Hematopoietic multipotent progenitor cell treated with erythropoietin and hydrocortisone succinate and interleukin-3 and kit ligand, for 17 days (in vitro differentiated cells): ENCODE results near the gene A3GALT2.
"Not testable (repeated sequence)": the region's sequence is repeated elsewhere in the genome, so short reads cannot be mapped to it uniquely, and the experiment has no call there.

Experiments used
- DNase-seq: peaks from one replicate; pipeline ENCODE4 v3.0.0-alpha.2; 2015; ENCODE audit warnings: low spot score

A3GALT2 gene

DNA sequence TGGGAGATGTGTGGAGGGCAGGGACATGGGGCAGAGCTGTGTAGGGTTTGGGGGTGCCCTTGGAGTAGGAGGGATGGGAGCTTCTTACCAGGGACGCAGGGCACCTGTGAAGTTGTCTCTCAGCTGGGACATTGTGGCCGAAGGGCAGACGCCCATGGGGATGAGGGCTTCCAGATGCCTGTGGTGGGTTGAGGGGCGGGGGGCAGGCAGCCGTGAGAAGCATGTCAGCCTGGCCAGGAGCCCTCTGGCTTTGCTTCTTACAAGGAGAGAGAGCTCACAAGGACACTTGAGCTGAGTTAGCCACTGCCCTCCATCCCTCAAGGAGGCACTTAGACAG, 8.5 kb downstream of the A3GALT2 start:
- no peak for DNase-seq

DNA sequence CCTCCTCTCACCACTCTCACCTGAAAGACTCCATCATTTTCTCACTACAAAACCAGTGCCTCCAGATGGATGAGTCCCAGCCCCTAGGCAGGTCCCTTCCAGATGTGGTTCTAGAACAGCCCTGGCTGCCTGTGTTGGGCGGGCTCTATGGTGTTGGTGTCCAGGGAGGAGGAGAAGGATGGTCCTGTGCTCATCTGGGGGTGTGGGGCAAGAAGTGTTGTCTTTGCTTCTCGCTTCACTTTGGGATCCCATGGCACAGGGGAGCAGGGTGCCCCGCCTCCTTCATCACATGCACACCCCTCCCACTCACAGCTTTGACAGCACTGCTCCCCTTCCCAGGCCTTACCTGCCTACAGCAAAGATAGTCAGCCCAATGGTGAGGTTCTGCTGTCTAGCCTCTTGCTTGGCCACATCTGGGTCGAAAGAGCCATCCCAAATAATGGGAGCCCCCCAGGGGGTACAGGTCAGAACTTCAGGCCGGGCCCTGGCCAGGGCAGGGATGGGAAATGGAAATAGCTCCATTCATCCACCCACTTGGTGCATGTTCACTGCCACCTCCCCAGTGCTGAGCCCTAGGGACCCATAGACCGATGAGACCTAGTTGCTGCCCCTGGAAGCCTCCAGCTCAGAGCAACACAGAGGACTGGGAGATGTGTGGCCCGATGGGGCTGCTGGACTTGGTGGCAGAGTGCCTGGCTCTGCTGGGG, 9.0 kb downstream of the A3GALT2 start:
- no peak for DNase-seq

DNA sequence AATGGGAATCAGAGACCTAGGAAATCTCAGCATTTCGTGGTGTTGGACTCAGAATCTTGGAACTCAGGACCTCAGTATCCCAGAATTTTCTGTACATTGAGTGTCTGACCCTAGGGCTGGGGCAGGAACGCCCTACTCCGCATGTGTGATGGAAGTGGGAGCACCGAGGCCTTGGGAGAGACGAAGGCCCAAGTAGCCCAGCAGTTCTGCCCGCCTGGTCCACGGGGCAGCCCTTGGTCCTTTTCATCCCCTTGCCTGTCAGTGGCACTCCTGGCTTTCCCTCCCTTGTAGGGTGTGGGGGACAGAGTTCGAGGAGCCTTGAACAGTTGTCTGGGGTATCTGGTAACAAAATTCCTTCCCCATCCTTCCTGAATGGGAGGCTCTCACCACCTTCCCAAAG, 10.2 kb downstream of the A3GALT2 start:
- no peak for DNase-seq

DNA sequence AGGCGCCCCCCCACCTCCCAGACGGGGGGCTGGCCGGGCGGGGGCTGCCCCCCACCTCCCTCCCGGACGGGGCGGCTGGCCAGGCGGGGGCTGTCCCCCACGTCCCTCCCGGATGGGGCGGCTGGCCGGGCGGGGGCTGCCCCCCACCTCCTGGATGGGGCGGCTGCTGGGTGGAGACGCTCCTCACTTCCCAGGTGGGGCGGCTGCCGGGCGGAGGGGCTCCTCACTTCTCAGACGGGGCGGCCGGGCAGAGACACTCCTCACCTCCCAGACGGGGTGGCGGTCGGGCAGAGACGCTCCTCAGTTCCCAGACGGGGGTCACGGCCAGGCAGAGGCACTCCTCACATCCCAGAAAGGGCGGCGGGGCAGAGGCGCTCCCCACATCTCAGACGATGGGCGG, 11.5 kb downstream of the A3GALT2 start:
- DNase-seq: not testable (repeated sequence)

GRCh38 chr1:33307494-33307864, 13.4 kb downstream of the A3GALT2 start:
- DNase-seq: no peak

GRCh38 chr1:33306653-33307493, 14.0 kb downstream of the A3GALT2 start:
- DNase-seq: no peak

DNA sequence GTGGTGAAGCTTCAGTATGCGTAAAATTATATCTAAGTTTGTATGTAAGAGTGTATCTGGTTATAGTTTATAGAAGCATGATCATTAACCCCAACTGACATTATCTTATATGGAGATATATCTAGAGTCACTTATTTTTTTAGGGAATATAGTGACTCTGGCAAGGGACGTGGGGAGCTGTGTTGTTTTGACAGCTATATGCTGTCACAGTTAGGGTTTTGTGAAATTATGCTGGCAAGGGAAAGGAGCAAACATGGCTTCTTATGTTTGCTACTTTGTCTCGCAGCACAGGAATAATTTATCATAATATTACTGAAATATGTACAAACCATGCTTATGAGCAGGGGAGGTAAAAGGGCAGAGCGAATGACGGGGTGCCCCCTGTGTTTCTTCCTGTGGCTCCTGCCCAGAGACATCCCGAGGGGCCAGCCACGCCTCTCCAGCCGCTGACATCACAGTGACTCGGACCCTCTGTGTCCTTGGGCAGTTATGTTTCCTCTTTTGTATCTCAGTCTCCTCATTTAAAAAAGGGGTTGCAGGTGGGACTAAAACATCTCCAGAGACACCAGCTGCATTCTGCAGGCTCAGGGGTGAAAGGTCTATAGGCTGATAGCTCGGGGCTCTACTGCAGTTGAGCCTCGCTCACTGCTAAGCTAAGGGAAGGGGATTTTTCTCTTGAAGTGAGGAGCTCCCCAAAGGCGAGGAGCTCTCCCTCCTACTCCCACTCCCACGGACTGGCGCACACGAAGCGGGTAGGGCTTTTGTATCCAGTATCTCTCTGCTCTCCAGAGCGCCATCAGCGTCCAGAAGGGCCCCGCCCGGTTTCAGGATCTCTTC, 14.9 kb downstream of the A3GALT2 start:
- no peak for DNase-seq

- DNase-seq: no peak
Measured at GRCh38 chr1:33305016-33305415, 15.9 kb downstream of the A3GALT2 start.

GRCh38 chr1:33302325-33302724, 18.6 kb downstream of the A3GALT2 start:
- no peak for DNase-seq

DNA sequence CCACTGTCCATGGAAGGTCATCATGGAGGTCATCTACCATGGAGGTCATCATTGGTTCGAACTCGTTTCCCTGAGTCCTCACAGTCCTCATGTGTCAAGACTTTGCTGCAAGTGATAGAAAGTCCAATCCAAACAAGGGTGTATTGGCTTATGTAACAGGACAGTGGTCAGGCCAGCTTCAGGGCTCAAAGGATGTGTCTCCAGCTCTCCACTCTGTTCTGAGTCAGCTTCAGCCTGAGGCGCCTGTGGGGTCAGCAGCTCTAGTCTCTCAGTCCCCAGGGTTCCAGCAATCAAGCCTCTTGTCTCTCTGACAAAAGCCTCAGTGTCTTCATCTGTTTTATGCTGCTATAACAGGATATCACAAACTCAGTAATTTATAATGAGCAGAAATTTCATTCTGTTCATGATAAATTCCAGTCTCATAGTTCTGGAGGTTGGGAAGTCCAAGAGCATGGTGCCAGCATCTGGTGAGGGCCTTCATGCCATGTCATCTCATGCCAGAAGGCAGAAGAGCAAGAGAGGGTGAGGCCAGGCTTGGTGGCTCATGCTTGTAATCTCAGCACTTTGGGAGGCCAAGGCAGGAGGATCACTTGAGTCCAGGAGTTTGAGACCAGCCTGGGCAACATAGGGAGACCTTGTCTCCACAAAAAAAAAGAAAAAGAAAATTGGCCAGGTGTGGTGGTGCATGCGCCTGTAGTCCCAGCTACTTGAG, 19.5 kb downstream of the A3GALT2 start:
- DNase-seq: no peak

DNA sequence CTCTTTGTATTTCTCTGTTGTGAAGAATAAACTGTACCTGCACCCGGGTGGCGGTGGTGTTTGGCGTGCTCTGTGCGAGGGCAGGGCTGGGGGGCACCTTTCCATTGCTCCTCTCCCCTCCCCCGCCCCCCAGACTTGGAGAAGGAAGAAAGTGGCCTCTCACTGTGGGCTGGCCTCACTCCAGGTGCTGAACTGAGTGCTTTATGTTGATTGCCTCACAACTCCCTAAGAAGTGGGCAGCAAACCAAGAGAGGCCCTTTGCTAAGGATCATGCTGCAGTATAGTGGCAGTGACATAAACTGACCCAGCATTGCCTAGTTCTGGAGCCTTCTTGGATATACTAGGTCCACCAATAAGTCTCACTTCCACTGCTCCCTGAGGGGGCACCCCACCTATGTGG, 20.2 kb downstream of the A3GALT2 start:
- no peak for DNase-seq

DNA sequence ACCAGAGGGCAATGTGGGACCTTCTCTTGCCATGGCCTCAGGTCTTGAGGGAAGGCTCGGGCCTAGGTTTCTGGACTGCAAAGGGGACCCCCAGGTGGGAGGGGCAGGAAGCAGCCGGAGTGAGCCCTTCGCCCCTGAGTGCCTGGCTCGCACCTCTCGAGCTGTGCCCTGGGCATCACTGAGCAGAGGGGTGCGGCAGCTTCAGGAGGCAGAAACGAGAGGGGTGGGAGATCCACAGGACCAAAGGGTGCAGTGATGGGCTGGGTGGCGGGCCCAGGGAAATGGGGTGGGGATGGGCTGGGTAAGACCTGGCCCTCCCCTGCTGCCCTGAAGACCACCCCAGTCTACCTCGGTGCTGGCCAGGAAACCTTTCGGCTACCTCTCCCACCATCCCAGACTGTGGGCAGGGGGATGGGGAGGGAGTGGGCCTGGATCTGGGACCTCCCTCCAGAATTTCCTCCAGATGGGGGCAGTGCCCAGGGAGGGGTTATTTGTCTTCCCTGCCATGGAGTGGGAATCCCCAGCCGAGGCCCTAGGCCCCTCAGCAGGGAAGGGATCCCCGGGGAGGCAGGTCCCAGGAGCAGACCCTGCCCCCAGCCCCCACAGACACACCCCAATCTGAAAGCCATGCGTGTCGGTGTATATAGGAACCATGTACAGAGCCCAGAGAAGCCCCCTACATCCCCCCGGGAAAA, 21.3 kb downstream of the A3GALT2 start:
- DNase-seq: no peak

DNA sequence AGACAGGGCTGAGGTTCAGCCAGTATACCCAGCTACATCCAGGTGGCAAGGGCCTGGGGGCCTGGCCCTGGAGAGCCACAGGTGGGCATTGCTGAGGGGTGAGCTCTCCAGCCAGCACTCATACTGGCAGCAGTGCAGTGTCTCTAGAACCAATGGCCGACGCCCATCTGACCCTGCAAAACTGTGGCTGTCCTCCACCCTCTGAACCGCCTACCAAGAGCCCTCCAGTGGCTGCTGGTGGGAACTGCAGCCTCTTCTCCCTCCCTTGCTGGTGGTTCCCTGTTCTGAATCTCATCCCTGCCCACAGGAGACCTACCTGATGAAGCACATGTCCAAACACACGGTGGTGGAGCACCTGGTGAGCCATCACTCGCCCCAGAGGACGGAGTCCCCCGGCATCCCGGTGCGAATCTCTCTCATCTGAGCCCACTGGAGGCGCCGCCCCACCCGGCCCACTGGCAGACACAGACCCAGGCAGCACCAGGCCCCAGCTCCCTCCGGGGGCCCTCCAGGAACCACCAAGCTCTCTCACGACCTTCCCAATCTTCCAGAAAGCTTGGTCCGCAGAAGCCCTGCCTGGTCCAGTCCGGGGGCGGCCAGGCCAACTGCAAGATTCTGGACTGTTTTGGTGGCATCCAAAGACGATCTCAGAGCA, 22.1 kb downstream of the A3GALT2 start:
- DNase-seq: peak; percentile 74

DNA sequence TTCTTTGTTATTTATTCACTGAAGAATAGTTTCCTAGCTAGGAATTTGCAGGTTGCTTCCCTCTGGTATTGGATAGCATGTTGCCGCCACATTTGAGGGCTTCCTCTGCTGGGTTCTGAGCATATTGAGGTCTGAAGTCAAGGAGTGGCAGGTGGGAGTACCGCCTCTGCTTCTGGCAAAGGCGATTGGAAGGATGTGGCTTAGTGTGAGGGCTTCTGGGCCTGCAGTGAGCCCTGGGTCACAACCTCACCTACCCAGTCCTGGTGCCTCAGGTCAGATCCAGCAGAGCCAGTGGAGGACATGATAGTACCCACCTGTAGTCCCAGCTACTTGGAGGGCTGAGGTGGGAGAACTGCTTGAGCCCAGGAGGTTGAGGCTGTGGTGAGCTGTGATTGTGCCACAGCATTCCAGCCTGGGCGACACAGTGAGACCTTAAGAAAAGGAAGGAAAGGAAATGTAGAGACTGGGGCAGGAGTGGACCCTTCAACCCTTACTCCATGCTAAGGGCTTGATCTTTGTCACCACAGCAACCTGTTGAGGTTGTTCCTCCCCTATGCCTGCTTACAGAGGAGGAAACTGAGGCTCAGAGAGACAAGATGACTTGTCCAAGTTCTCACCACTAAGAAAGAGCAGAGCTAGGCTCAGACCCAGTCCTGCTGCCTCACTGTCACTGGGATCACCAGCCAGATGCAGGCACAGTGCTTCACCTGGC, 22.8 kb downstream of the A3GALT2 start:
- no peak for DNase-seq

GRCh38 chr1:33296824-33297223, 24.1 kb downstream of the A3GALT2 start:
- no peak for DNase-seq

- DNase-seq: no peak
Measured at GRCh38 chr1:33296082-33296458, 24.8 kb downstream of the A3GALT2 start.

- peak; percentile 78 for DNase-seq
Measured at GRCh38 chr1:33295450-33296081, 25.3 kb downstream of the A3GALT2 start.

- no peak for DNase-seq
Measured at GRCh38 chr1:33295023-33295422, 25.9 kb downstream of the A3GALT2 start.

- DNase-seq: no peak
Measured at GRCh38 chr1:33294071-33295010, 26.6 kb downstream of the A3GALT2 start.
